ENCODE data around the gene IL1A.

The IL1A gene

DNA sequence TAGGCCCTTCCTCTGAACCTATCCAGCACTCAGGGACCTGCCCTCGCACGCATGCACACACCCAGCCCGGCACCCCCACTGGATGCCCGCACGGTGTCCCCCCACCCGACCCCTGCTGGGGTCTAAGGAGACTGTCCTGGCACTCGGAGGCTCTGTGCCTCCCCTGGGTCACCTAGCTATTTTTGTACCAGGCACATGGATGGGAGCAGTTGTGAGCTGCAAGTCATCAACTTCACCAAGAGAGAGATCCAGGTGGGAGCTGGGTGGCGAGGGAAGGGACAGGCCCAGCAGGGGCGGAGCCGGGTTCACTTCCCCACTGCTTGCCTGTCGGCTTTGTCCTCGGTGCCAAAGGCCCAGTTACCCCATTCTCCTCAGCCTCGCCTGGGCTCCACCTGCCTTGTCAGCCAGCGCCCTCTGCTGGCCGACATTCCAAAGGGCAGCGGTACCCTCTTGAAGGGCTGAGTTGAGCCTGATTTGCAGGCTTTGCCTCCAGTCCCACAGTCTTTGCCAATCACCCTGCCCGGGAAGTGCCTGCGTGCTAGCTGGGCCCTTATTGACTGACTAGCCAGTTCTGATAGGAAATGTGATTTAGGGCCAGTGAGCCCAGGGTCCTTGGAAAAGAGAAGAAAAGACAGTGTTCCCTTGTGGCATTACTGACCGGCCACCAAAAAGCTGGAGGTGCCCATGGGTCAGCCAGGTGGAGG, 57.7 kb downstream of the IL1A start:
- peak; percentile 78 to 83 (median 79) for DNase-seq (ENCODE audit: low read depth in 3 of 3)

DNA sequence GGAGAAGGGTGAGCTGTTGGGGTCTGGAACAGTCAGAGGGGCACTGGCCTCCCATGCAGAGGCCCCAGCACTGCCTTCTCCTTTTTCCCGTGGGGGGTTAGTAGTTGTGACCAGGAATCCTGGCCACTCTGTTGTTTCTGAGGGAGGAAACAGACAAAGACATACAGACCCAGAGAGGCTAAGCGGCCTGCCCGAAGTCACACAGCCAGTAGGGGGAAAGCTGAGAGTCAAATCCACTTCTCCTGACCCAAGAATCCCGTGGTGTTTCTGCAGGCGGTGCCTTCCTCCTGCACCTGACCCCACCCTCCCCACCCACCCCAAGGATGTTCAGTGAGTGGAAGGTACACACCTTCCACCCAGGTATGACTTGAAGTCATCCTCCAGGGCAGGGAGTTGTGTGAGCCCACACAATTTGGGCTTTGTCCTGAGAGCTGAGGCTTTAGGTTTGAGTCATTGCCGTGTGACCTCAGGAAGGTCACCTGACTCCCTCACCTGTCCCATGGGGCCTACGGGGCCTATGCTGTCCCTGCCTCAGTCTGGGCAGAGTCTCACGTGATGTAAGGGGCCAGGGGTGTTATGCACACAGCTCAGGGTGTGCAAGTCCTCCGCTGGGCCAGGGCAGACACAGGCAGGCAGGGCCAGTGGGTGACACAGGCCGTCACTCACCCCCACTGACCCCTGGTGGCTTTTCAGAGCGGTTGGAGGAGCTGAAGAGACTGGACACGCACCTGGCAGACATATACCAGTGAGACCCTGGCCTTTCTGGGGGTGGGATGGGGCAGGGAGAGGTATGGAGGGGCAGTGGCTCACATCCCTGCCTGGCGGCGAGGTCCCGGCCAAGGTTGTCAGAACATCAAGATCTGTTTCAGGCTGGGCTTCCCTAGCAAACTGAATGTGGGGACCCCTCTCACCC, 58.5 kb downstream of the IL1A start:
- DNase-seq (ENCODE audit: low read depth in 3 of 3), result no peak

DNA sequence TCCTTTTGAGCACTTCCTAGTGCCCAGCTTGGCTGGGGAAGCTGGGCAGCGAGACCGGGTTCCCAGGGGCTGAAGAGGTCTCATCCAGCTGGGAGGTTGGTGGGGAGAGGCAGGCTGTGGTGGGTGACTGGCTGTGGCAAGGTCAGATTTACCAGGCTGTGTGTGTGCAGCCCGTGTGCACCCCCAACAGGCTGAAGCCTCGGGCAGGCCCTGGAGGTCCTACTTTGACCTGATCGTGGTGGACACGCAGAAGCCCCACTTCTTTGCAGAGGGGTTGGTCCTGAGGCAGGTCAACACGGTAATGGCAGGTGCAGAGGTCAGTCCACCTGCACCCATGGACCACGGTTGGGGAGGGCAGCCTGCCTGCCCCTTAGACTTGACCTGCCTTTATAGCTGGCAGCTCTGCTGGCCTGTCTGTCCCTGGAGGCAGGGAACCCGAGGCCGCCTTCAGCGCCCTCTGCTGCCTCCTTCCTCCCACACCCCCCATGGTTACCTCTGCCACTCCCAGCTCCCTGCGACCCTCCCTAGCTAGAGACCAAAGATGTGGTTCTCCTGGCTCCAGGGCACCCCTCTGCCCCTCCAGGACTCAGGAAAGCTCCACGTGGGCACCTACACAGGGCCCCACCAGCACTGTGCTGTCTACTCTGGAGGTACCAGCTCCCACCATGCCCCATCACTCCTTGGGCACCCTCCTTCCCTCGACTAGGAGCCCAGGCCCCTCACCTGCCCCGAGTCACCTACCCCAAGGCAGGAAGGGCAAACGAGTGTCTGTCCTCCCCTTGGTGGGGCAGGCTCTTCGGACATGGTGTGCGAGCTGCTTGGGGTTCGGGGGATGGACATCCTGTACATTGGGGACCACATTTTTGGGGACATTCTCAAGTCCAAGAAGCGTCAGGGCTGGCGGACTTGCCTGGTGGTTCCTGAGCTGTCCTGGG, 59.4 kb downstream of the IL1A start:
- no peak for DNase-seq (ENCODE audit: low read depth in 3 of 3)

- no peak for DNase-seq (ENCODE audit: low read depth in 3 of 3)
Observed at GRCh38 chr2:112723995-112724394, 60.3 kb downstream of the IL1A start.
